Left ventricle myocardium inferior (tissue), 1 donor: ENCODE data around the gene RALA. TPM values are rescaled to one million over a fixed set of nuclear protein-coding genes. Genes with fewer than 3 reads are reported as not detected.

Source experiments
- DNase-seq: peaks from one replicate; pipeline ENCODE4 v3.0.0-alpha.2; 2020
- H3K27ac ChIP-seq: fragments of 200-600 bp; replicated peaks from 2 replicates; pipeline ENCODE4 v1.8.0; 2021
- H3K27me3 ChIP-seq: fragments of 200-600 bp; 2 replicates; pipeline ENCODE4 v1.8.0; 2021; ENCODE audit warnings: low read depth
- H3K36me3 ChIP-seq: fragments of 200-600 bp; 2 replicates; pipeline ENCODE4 v1.8.0; 2021
- H3K4me1 ChIP-seq: fragments of 200-600 bp; 2 replicates; pipeline ENCODE4 v1.8.0; 2021
- H3K4me3 ChIP-seq: fragments of 200-600 bp; 2 replicates; pipeline ENCODE4 v1.8.0; 2021; ENCODE audit warnings: mild to moderate bottlenecking, moderate library complexity
- H3K9me3 ChIP-seq: fragments of 200-600 bp; replicated peaks from 2 replicates; pipeline ENCODE4 v1.8.0; 2021
- CTCF ChIP-seq: fragments of 200-600 bp; IDR thresholded peaks from 2 replicates; pipeline ENCODE4 v1.8.0; 2021; ENCODE audit warnings: antibody characterized with exemption, mild to moderate bottlenecking, borderline replicate concordance
- intact Hi-C: fragments of 100-400 bp; cut with micrococcal nuclease; formaldehyde crosslinking; loops from one replicate; pipeline ENCODE4 v1.11.0; 2022
- total RNA-seq: library from RNA; stranded (reverse); fragmentation: NEBNext Ultra II Directional; extraction: Animal tissue kit (Norgen Biotek cat#: 25700); gene quantifications from one replicate; pipeline ENCODE4 v1.2.1, GENCODE V29; 2021
- donor health status: DM: no; HTN: yes; CAD: no; lungs with severe emphysema.

RALA gene
- total RNA-seq, 1 donor from 2014 or later, result 29.1 TPM

- H3K27ac ChIP-seq, result peak overlapping the region; percentile 30
- intact Hi-C loops, result no loop called here
- no peaks in the 10 kb centered on the region for H3K9me3 ChIP-seq
- TF ChIP-seq CTCF, result no peak
- no peaks in the 10 kb centered on the region for H3K27me3 ChIP-seq
- no peak overlapping the region for H3K4me3 ChIP-seq
- H3K36me3 ChIP-seq, result no peaks in the 10 kb centered on the region
- peaks cover 35% of the 10 kb centered on the region for H3K4me1 ChIP-seq
- no peak for DNase-seq
Observed at GRCh38 chr7:39606941-39607340, 16.4 kb upstream of the RALA start.

DNA sequence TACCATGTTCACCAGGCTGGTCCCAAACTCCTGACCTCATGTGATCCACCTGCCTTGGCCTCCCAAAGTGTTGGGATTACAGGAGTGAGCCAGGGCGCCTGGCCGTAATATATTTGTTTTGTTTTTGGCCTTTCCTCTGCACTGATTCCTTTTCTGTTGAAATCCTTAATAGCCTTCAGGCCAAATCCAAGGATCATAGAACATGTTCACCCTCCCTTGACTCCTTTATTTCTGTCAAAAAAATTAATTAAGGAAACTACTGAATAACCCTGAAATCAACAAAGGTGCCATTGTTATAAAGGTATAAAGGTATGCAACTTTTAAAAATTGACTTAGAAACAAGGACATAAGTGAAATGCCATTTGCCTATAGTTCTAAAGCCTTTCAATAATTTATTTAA, 15.5 kb upstream of the RALA start:
- no peak overlapping the region for H3K27ac ChIP-seq
- H3K9me3 ChIP-seq, result no peaks in the 10 kb centered on the region
- TF ChIP-seq CTCF, result no peak
- no peaks in the 10 kb centered on the region for H3K27me3 ChIP-seq
- no peak overlapping the region for H3K4me3 ChIP-seq
- no peaks in the 10 kb centered on the region for H3K36me3 ChIP-seq
- DNase-seq, result no peak
- intact Hi-C loops, result no loop called here
- H3K4me1 ChIP-seq, result peaks cover 35% of the 10 kb centered on the region

- H3K4me3 ChIP-seq, result no peak overlapping the region
- DNase-seq, result no peak
- TF ChIP-seq CTCF, result no peak
- intact Hi-C loops, result no loop called here
- H3K36me3 ChIP-seq, result no peaks in the 10 kb centered on the region
- no peaks in the 10 kb centered on the region for H3K27me3 ChIP-seq
- peaks cover 35% of the 10 kb centered on the region for H3K4me1 ChIP-seq
- H3K27ac ChIP-seq, result peak overlapping the region; percentile 78
- no peaks in the 10 kb centered on the region for H3K9me3 ChIP-seq
Observed at GRCh38 chr7:39608278-39608677, 15.1 kb upstream of the RALA start.

DNA sequence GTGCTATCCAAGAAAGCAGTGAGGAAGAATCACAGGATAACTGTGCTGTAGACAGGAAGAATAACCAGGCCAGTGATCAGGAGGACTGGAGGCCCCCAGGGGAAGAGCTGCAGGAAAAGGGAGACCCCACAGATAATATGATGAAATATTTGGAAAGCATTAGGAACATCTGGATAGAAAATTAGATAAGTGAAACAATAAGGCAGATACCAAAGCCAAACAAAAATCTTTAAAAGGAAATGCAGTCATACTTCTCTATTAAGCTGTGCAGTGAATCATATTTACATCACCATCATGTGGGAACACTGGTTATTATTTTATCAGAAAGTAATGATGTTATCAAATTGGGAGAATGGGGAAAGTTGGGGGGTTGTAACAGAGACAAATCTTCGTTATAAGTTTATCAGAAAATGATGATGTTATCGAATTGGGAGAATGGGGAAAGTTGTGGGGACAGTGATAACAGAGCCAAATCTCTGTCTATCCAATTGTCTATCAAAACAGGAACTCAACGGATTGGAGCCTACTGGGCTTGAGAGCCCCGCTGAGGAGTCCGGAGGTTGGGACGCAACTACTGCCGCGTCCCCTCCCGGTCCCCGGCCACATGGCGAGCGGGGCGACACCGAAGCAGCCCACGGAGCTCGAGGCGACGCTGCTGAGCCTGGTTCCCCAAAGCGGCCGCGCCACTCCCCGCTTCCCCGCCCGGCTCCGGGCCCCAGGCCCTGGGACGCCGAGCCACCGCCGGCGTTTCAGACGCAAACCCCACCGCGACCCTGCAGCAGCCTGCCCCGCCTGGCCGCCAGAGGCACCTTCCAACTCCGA, 14.0 kb upstream of the RALA start:
- peak overlapping the region; percentile 78 for H3K27ac ChIP-seq
- peak; percentile 33 for TF ChIP-seq CTCF
- intact Hi-C loops, result no loop called here

DNA sequence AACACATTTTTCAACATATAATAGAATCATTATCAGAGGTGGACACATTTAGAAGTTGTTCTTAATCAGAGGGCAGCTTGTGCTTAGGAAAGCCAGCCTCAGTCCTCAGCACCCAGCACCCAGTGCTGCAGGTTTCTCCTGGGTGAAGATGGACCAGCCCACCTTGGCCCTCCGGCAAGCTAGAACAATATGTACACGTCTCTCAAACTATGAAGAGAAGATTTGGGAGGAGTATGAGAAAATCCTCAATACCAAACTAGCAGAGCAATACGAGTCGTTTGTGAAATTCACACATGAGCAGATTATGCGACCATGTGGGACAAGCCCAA, 13.5 kb upstream of the RALA start:
- H3K4me3 ChIP-seq, result peak overlapping the region; percentile 64
- intact Hi-C loops, result no loop called here
- H3K27ac ChIP-seq, result peak overlapping the region; percentile 78
- no peaks in the 10 kb centered on the region for H3K9me3 ChIP-seq
- H3K36me3 ChIP-seq, result no peaks in the 10 kb centered on the region
- no peak for DNase-seq
- H3K27me3 ChIP-seq, result no peaks in the 10 kb centered on the region
- peaks cover 35% of the 10 kb centered on the region for H3K4me1 ChIP-seq
- TF ChIP-seq CTCF, result no peak

More for the DNA sequence above, 14.0 kb upstream of the RALA start:
- H3K4me1 ChIP-seq, result peaks cover 35% of the 10 kb centered on the region
- no peaks in the 10 kb centered on the region for H3K36me3 ChIP-seq
- H3K9me3 ChIP-seq, result no peaks in the 10 kb centered on the region
- H3K4me3 ChIP-seq, result peak overlapping the region; percentile 64
- DNase-seq, result peak; percentile 33
- no peaks in the 10 kb centered on the region for H3K27me3 ChIP-seq
